DMS153 treated with DMSO at 0.1 percent for 48 hours (cell line): ENCODE results near the gene TAS1R3.

ENCODE experiments used
- DNase-seq: peaks from one replicate; lab custom pipeline; 2025; ENCODE audit not compliant: unreplicated experiment; lab: John Stamatoyannopoulos, UW

The TAS1R3 gene

DNA sequence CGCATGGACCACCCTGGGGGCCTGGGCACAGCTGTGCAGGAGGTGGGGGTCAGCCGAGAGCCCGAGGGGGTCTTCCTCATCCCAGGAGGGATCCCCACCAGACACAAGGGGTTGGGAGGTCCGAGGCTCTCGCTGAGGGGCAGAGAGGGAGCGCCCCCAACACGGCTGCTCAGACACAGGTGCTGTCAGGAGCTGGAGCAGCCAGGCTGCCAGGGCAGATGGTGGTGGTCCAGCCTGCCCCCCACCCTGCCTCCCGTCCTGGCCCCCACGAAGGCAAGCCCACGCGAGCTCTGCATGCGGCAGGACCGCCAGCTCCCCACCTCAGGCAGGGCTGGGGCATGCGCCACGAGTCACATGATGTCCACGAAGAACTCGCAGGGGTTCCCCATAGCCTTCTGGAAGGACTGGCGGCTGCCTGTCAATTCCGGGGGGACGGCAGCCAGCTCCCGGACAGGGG, 4.7 kb downstream of the TAS1R3 start:
- DNase-seq = no peak

DNA sequence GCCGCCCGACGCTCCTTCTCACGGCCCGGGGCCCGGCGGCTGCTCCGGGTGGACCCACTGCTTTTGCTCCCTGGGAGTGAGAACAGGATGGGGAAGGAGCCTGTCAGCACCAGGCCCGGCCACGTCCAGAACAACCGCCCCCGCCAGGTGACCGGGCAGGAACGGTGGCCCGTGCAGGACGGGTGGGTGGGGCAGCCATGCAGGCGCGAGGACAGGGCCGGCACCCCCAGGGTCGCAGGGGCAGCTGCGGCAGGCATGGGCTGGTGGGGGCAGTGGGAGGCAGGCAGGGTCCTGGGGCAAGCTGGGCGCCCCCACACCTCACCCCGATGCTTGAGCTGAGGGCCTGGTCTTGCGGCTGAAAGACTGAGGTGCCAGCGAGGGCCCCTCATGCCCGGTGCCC, 5.4 kb downstream of the TAS1R3 start:
- DNase-seq = no peak

DNA sequence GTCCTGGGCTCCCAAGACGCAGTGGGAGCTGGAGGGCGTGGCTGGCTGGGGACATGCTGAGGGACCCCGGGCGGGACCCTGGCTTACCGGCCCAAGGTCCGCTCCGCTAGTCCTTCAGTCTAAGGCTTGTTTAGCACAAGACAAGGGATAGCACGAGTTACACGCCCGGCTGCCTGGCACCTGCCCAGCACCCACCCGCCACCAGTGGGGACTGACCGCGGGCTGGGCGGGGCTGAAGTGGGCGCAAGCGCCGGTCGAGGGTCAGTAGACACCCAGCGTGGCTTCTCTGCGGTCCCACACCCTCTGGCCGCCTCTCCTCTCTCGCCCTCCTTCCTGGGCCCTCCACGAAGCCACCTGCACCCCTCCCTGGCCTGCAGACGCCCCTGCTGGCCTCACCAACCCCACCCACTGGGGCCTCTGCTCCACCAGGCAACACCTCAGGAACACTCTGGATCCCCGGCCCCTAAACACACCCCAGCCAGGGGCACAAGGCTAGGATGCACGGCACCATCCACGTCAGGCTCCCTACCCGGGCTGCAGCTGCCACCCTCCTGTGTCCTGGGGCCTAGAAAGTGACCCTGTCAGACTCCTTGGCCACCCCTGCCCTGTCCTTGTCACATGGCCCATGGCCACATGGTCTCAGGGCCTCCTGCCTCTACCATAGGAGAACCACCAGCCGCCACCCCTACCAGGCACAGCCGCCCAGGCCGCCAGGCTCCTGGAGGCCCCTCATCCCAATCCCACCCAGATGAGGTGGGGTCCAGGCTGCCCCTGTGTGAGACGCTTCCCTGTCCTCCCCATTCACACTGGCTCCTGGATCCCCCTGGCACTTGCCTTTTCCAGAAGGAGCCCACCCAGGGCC, 6.1 kb downstream of the TAS1R3 start:
- DNase-seq = no peak

DNA sequence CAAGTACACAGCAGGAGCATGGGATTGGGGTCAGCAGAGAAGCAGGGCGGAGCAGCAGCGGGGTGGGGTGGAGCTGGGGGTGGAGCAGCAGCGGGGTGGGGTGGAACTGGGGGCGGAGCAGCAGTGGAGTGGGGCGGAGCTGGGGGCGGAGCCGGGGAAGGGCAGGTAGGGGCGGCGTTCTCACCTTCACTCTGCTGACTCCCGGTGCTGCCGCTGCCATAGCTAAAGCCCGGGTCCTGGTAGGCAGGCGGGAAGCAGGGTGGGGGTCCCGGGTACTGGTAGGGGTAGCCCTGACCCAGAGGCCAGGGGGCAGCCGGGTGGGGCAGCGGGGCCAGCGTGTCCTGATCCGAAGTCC, 6.7 kb downstream of the TAS1R3 start:
- no peak for DNase-seq

DNA sequence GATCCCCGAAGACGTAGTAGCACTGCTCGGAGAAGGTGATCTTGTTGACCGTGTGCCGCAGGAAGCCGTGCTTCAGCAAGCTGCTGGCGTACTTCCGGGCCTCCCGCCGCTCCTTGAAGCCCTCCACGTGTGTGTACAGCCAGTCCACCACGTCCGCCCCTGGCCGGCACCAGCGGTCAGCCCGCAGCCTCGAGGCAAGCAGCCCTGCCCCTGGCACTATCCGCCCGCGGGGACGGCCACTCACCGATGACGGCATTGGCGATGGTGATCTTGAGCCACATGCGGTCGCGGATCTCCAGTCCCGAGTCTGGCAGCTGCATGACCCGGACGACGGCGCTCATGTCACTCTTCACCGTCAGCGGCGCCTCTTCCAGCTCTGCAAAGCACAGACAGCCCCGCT, 7.2 kb downstream of the TAS1R3 start:
- no peak for DNase-seq

DNA sequence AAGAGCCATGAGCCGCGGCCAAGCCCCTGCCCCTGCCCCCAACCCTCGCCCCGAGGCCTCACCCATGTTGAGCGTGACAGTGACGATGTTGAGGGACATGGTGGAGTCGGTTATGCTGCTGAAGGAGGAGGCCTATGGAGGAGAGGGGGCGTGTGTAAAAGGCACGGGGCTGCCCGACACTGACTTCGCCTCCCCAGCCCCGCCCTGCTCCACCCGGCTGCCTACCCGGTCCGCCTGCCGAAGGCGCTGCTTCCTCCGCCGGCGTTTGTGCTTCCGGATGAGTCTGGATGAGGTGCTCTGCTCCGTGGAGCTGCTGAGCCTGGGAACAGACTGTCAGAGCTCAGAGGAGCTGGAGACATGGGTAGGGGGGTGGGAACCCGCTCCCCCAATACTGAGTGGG, 9.1 kb downstream of the TAS1R3 start:
- DNase-seq = no peak

DNA sequence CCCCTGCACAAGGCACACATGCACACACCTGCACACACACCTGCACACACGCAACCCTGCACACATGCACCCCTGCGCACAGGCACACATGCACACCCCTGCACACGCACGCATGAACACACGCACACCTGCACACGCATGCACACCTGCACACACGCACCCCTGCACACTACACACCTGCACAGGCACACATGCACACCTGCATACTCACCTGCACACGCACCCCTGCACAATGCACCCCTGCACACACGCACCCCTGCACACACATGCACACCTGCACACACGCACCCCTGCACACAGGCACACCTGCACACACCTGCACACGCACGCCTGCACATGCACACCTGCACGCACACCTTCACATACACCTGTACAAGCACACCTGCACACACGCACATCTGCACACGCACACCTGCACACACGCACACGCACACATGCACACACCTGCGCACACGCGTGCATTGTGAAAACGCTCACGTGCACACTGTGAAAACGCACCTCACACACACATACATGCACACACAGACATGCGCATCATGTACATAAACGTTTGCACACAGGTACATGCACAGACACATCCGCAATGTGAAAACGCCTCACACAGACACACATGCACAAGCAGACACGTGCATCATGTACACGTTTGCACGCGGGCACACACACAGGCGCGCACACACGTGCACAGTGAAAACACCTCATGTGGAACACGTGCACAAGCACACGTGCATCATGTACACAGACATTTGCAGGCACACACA, 9.9 kb downstream of the TAS1R3 start:
- DNase-seq = no peak

DNA sequence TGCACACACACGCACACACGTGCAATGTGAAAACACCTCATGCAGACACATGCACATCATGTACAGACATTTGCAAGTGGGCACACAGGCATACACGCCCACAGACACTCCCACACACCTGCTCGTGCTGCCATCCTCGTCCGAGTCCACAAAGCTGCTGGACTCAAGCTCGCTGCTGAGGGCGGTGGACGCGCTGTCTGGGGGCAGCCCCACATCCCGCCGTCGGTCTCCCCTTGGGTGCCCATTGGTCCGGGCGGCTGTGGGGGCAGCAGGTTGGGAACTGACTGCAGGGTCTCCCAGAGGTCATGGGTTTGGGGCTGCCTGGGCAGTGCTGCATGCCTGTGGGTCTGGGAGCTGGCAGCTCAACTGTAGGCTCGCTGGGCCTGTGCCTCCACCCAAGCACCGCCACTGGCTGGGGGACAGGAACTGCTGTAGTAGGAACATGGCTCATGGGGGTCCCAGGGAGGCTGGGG, 10.5 kb downstream of the TAS1R3 start:
- no peak for DNase-seq

DNA sequence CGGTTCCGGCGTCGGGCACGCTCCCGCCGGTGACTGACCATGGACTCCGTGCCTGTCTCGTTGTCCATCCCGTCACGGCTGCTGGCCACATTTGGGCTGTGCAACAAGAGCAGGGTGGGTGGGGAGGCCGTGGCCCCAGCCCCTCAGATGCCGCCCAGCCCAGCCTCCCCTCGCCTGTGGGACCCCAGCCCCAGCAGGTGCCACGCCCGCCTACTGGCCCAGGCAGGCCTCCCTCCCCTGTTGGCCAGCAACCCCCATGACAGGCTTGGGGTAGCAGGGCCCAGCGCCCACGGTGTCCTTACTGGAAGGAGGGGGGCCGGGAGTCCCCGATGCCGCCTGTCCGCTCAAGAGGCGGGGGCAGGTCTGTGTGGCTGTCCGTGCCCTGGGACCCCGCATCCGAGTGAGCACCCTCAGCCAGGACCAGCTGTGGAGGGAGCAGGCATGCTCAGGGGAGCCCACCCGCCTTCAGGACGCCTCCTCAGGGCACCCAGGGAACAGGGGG, 11.0 kb downstream of the TAS1R3 start:
- no peak for DNase-seq

DNA sequence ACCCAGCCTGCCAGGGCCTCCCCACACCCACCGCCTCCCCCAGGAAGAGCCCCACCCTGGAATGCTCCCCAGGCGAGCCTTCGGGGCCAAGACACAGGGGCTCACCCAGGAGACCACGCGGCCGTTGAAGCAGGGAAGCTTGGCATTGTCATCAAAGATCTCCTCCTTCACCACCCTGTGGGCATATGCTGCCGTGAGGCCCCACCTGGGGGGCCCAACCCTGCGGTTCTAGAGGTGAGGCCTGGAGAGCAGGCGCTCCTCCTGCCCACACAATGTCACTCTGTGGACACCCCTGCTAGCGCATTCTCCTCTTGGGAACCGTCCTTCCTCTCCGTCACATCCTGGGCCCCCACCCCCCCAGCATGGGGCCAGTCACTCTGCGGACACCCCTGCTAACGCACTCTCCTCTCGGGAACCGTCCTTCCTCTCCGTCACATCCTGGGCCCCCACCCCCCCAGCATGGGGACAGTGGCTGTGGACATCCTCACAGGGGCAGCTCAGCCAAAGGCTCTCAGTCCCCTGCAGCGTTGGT, 11.6 kb downstream of the TAS1R3 start:
- DNase-seq = no peak

DNA sequence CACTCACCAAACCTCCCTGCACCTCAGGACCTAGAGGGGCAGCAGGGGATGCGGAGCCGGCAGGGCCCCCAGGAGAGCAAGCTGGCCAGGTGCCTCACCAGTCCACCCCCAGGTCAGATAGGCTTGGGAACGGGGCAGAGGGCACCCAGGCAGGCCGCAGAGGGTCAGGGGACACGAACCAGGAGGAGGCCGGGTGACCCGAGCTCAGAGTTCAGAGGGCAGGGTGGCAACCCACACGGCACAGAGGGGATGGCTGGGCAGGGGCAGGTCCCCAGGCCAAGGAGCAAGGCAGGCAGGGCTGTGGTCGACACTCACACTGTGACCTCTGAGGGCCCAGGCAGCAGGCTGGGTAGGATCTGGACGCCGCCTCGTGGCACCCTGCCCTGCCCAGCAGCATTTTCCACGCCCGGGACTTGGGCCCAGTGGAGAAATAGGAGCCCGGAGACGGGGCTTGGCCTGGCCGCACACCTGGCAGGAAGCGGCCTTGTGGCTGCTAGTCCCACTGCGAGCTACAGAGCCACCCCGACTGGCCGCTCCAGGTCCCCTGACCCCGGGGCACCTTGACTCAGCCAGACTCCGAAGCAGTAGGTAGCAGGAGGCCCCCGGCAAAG, 12.8 kb downstream of the TAS1R3 start:
- DNase-seq = no peak

DNA sequence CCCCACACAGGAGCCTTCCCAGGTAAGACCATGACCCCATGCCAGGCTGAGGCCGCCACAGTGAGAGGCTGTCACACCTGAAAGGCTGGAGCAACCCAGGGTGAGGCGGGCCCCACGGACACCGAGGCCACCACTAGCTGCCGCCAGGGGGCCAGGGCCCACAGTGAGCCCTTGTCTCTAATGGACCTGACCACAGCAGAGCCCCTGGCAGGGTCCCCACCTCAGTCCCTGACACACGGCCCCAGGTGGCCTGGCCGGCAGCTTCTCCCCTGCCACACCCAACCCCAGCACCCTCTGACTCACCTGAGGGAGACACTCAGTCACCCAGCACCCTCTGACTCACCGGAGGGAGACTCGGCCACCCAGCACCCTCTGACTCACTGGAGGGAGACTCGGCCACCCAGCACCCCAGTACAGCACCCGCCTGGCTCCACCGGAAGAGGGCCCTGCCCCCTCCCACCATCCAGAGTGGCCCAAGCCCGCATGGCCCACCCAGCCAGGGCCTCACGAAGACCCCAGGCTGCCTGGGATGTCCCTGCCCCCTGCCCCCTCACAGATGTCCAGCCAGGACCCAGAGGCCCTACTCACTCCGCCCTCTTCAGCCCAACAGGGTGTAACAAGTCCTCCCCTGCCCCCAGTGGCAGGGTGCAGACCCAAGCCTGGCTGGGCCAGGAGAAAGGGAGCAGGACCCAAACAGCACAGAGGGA, 13.7 kb downstream of the TAS1R3 start:
- no peak for DNase-seq

DNA sequence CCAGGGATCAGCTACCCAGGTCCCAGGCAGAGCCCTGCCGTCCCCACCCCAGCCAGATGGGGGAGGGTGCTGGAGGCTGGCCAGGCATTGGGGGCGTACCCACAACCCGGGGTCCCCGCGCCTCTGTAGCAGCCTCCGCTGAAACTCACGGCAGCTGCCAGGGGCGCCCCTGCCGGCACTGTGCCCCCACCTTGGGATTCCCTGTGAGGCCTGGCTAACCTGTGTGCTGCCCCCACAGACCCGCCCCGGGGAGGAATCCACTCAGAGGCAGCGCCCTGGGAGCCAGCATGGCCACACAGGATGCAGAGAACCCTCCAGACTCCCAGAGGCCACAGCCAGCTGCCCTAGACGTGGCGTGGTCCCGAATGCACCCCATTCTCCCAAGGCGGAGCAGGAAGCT, 14.3 kb downstream of the TAS1R3 start:
- no peak for DNase-seq

DNA sequence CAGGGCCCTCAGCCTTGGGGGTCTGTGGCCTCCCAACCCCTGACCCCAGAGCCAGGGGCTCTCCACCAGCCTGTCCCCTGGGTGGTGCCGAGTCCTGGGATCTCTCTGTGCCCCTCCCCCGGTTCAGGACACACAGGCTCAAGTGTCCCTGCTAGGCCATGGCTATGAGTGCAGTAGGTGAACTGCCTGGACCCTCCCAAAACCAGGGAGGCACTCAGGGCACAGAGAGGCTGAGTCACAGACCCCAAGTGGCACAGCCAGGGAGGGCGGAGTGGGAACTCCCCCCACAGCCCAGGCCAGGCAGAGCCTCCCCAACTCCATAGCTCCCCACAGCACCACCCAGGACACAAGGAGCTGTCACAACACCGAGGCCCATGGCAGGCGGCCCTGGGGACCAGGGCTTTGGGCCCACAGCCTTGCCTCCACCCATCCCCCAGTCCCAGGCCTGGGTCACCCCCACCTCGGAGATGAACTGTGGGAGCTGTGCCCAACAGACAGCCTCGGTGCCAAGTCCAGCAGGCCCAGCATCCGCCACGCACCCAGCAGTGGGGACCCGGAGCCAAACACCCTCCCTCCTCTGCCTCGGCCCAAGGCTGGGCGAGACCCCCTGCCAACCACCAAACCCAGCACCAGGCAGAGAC, 14.9 kb downstream of the TAS1R3 start:
- DNase-seq = no peak

DNA sequence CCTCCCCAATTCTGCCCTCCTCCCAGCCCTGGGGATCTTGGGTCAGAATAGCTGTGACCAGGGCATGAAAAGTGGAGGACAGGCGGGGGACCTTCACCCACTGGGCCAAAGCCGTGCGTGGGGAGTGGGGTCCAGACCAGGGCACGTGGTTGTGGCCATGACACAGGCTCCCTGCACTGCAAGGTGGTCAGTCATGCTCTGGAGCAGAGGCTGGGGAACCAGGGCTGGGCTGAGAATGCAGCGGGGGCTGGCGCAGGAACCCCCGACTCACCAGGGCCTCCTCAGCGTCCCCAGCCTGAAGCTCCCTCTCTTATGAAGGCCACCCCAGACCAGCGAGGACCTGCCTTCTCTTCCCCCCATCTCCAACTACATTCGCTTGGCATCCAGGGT, 15.4 kb downstream of the TAS1R3 start:
- DNase-seq = no peak

DNA sequence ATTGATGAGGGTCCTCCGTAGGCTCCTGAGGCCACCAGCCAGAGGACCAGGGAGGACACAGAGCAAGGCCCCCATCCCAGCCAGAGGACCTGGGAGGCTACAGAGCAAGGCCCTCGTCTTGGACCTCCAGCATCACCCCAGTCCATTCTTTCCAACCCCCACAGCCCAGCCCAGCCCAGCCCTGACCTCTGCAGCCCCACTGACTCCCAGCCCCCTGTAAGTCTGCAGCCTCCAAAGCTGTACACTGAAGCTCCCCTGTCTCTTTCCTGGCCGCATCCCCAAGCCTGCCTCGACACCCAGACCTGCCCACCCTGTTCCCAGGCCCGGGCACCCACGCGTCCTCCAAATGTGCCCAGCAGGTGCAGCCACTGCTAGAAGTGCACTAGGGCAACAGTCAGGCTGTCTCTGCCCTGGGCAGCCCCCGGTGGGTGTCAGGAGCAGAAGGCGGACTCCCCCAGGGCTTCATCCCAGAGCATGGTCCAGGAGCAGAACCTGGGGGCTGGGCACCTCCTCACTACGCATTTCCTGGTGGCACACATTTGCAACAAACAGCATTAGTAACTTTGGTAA, 16.0 kb downstream of the TAS1R3 start:
- DNase-seq = no peak

DNA sequence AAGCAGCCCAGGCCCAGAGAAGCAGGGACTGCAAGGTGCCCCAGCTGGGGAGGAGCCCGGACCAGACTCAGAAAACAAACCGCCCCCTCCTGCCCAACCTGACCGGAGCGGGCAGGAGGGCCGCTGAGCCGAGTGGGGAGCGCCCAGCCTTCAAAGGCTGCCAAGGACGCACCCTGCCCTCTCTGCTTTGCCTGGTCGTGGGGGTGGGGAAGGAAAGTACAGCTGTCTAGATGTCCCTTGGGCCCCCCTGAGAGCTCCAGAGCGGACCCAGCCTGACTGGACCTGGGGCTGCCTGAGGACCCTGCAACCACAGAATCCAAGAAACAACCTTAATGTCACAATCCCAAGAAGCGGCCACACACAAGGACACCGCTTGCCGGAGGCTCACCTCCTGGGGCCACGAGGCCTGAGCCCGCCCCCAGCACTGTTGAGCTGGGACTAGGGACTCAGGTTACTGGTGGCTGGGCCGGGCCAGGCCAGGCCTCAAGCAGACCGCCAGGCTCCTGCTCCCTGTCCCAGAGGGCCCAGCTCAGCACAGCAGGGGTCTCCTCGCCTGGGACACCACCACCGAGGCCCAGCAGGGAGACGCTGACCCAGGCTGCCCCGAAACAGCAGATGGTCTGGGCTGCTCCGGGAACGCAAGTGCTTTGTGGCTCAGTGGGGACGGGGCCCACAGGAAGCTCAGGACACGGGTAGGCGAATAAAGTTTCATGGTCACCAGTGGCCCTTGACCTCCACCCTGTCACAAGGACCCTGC, 16.8 kb downstream of the TAS1R3 start:
- no peak for DNase-seq

DNA sequence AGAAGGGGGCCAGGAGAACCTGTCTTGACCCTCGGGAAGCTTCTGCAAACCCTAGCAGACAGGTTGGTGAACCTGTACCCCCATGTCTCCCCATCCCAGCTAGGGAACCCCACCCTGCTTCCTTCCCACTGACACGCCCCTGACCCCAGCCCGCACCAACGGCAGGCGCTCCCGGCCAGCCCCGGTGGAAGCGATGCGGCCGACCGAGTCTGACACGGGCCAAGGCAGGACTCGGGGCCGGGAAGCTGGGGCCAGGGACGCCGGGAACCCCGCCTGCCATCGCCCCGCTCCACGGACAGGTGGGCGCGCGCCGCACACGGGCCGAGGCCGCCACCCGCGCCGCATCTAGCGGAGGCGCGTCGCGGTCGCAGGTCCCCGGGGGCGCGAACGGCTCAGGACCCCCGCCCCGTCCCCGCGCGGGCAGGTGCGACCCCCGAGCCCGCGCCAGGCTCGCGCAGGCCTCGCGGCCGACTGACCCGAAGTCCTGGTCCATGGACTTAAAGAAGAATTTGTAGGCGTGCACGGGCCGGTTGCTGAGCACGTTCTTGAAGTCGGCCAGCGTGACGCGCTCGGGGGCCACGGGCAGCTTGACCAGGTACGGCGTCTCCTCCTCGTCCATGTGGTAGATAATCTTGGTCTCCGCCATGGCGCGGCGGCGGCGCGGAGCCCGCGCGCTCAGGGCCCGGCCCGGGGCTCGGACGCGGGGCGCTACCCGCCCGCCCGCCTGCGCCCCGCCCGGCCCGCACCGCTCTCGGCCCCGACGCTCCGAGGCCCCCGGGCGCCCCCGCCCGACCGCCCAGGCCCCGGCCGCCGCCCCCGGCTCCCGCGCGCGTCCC, 17.6 kb downstream of the TAS1R3 start:
- DNase-seq = no peak
